Activated gamma-delta T cell (primary cell): Measurements from ENCODE around the gene CDYL2.
"Not testable (repeated sequence)": the region's sequence is repeated elsewhere in the genome, so short reads cannot be mapped to it uniquely, and the experiment has no call there.

ENCODE experiments used
- DNase-seq: peaks from one replicate; lab custom pipeline; 2025; lab: John Stamatoyannopoulos, UW
- total RNA-seq, 2 donors: gene quantifications; one replicate each; lab custom pipeline; 2026; lab: John Stamatoyannopoulos, UW

CDYL2 gene
- 54.2 to 59.7 reads per million in 2 donors for total RNA-seq

DNA sequence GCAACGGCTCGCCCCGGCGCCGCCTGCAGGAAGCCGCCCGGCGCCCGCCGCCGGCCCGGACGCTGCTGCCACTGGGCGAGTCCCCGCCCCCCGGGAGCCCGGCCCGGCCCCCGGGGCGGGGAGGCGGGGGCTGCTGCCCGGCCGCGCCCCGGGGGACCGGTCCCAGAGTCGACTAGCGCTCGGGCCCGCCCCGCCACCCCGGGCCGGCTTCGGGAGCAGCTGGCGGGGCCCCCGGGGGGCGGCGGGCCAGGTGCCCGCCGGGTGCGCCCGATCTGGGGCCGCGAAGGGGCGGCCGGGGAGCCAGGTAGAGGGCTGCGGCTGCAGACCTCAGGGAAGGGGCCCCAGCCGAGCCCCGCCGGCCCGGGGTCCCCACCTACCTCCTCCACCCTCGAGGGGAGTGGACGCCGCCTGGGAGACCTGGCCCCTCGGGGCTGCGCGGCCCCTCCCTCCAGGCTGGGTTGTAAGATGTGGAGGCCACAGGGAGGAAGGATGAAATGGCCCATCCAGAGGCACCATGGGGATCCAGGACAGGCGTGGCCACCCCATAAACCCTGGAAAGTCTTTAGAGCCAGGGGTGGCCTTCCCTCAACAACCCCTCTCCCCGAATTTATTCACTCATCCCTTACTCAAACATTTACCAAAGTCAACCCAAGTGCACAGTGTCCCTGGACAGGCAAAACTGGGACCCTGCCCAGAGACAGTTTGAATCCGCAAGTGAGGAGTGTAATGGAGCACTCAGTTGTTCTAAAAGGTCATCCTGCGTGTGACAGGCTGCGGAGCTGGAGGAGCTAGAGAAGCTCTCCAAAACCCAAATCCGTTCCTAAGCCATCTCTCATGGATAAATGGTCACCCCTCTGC lies at the start of gene CDYL2:
Gene CDYL2 (minus strand): TSS at position 73 of the 858 bp plus-strand sequence. CDS start 425 bp downstream, outside the sequence.
- no peak for DNase-seq

DNA sequence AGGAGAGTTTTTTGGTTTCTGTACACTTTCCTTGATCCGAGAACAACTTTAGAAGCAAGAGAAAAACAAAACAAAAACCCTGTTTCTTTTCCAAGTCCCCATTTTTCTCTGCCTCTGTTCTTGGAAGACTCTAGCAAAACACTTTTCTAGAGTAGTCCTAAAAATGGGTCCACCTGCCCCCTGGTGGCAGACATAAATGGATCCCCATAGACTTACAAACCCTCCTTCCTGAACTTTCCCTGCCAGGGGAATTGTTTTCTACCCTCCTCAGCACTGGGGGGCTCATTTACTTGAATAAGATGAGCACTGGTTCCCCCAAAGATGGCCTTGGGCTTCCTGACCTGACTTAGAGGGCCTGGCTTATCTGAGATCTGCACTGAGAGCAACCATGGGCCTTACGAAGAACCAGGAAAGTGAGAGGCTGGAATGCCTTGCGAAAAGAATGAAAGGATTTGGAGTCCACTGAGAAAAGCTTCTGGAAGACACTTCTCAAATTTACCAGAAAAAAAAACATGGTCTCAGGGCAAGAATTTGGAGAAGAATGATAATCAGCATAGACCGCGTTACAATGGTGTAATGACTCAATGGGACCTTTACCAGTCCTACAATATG lies 48.0 kb upstream of the CDYL2 start:
- DNase-seq, result no peak

- no peak for DNase-seq
These were observed 47.4 kb upstream of the CDYL2 start for GRCh38 chr16:80851831-80852230.

GRCh38 chr16:80850757-80851156 lies 46.4 kb upstream of the CDYL2 start:
- no peak for DNase-seq

DNA sequence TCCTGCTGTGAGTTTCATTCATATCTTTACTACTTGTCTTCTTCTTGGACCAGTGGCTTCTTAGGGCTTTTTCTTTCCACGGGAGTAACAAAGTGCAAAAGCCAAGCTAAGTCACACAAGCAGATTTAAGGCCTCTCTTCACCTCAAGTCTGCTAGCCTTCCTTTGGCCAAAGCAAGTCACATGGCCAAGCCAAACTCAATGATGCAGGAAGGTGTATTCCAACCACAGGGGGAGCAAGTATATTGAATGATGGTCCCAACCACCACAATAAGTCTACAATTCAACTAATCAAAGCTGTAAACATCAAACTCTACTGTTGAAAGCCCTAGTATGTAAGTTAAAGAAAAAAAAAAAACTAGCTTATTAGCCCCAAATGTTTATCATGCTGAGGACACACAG lies 44.5 kb upstream of the CDYL2 start:
- DNase-seq, result no peak

GRCh38 chr16:80846680-80847079 lies 42.3 kb upstream of the CDYL2 start:
- no peak for DNase-seq

- no peak for DNase-seq
These were observed 41.9 kb upstream of the CDYL2 start for GRCh38 chr16:80846275-80846674.

DNA sequence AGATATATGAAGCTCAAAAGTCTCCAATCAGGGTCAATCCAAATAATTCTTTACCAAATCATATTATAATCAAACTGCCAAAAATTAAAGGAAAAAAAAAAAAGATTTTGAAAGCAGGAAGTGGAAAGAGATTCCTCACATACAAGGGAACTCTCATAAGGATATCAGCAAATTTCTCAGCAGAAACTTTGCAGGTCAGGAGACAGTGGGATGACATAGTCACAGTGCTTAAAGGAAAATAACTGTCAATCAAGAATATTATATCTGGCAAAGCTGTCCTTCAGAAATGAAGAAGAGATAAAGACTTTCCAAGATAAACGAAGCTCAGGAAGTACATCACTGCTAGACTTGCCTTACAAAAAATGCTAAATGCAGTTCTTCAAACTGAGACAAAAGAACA lies 40.0 kb upstream of the CDYL2 start:
- DNase-seq, result no peak

GRCh38 chr16:80841231-80841630 lies 36.8 kb upstream of the CDYL2 start:
- DNase-seq, result no peak

DNA sequence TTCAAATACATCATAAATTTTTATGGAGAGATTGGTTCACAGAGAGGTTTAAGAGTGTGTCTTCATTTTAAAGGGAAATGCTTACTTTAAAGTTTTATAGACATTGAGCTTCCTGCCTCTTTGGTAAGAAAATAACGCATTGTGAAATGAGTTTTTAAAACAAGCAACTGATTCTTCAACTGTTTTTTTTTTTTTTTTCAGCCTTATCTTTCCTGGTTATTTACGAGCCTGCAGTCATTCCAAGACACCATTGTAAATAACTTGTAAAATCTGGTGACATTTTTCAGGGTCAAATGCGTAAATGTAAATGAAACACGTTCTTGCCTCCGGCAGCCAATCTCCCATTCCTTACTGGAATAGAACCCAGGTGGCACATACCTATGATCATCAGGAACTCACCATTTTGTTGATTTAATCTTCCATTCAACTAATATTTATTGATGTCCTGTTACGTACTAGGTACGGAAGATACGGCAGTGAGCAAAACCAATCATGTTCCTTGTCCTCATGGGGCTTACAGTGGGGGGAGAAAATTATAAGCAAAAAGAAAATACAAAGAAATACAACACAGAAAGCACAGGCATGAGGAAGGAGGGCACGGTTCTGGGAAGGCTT lies 33.2 kb upstream of the CDYL2 start:
- no peak for DNase-seq

GRCh38 chr16:80836846-80837245 lies 32.4 kb upstream of the CDYL2 start:
- DNase-seq, result no peak

- no peak for DNase-seq
These were observed 31.8 kb upstream of the CDYL2 start for GRCh38 chr16:80836202-80836601.

- DNase-seq, result no peak
These were observed 26.6 kb upstream of the CDYL2 start for GRCh38 chr16:80831039-80831438.

GRCh38 chr16:80828495-80828894 lies 24.1 kb upstream of the CDYL2 start:
- no peak for DNase-seq

GRCh38 chr16:80827007-80827406 lies 22.6 kb upstream of the CDYL2 start:
- no peak for DNase-seq

GRCh38 chr16:80825365-80825758 lies 21.0 kb upstream of the CDYL2 start:
- no peak for DNase-seq

- no peak for DNase-seq
These were observed 20.4 kb upstream of the CDYL2 start for GRCh38 chr16:80824623-80825364.

DNA sequence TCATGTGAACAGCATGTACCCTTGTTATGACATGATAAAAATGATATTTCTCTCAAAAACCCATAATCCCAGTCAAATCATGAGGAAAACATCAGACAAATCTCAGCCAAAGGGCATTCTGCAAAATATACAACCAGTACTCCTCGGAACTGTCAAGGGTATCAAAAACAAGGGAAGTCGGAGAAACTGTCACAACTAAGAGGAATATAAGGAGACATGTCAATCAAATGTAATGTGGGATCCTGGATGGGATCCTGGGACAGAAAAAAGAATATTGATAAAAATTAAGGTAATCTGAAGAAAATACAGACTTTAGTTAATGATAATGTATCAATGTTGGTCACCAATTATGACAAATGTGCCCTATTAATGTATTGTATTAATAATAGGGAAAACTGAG lies 15.6 kb upstream of the CDYL2 start:
- DNase-seq, result no peak

GRCh38 chr16:80816356-80816755 lies 12.0 kb upstream of the CDYL2 start:
- no peak for DNase-seq

DNA sequence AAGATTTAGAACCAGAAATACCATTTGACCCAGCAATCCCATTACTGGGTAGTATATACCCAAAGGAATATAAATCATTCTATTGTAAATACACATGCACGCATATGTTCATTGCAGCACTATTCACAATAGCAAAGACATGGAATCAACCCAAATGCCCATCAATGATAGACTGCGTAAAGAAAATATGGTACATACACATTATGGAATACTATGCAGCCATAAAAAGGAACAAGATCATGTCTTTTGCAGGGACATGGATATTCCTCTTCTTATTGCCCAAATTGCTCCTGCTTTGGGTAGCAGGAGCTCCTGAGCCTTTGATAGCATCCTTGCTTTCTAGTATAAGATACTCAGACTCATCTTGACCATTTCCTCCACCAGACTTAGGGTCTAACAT lies 10.9 kb upstream of the CDYL2 start:
- DNase-seq, result not testable (repeated sequence)

- DNase-seq, result no peak
These were observed 8.2 kb upstream of the CDYL2 start for GRCh38 chr16:80812593-80812992.

GRCh38 chr16:80809366-80809765 lies 5.0 kb upstream of the CDYL2 start:
- DNase-seq, result no peak
